Upper lobe of left lung (tissue), 6 donors: ENCODE measurements around the gene KRTDAP. TPM values are rescaled to one million over a fixed set of nuclear protein-coding genes. Genes with fewer than 3 reads are reported as not detected.
A peak's percentile ranks its signal among the peaks of the same experiment; 100 is the strongest.

Experiments used
- ATAC-seq, 2 donors: fragments of 200-7000 bp; cut with Tn5 transposase; one replicate each; pipeline ENCODE4 v1.9.1; 2022; ENCODE audit warnings: mild to moderate bottlenecking in 2 of 2, moderate library complexity in 2 of 2; ENCODE audit not compliant: low FRiP score in 2 of 2
- DNase-seq, 2 donors: peaks; one replicate each; pipeline ENCODE4 v3.0.0-alpha.2; 2019 to 2020
- H3K27ac ChIP-seq, 4 donors: fragments of 200-600 bp; sonication (generic); one replicate each; pipeline ENCODE4 v1.5.1; 2016 to 2019
- H3K27me3 ChIP-seq, 4 donors: fragments of 200-600 bp; sonication (generic); one replicate each; pipeline ENCODE4 v1.5.1; 2017 to 2019
- H3K36me3 ChIP-seq, 4 donors: fragments of 200-600 bp; sonication (generic); one replicate each; pipeline ENCODE4 v1.5.1; 2016 to 2019
- H3K4me1 ChIP-seq, 4 donors: fragments of 200-600 bp; sonication (generic); one replicate each; pipeline ENCODE4 v1.5.1; 2018 to 2019
- H3K4me3 ChIP-seq, 4 donors: fragments of 200-600 bp; sonication (generic); one replicate each; pipeline ENCODE4 v1.5.1; 2017 to 2019; ENCODE audit warnings: mild to moderate bottlenecking in 2 of 4, moderate library complexity in 1 of 4
- H3K9me3 ChIP-seq, 4 donors: fragments of 200-600 bp; sonication (generic); one replicate each; pipeline ENCODE4 v1.5.1; 2018 to 2019
- EP300 ChIP-seq, 4 donors: sonication (generic); formaldehyde crosslinking; IDR thresholded peaks; one replicate each; pipeline ENCODE4 v1.5.1; 2017; ENCODE audit warnings: antibody characterized with exemption in 4 of 4, control low read depth in 2 of 4
- POLR2A ChIP-seq, 4 donors: fragments of 450-650 bp; IDR thresholded peaks; one replicate each; pipeline ENCODE4 v1.5.1; 2016 to 2017; ENCODE audit warnings: antibody characterized with exemption in 4 of 4, mild to moderate bottlenecking in 2 of 4
- POLR2AphosphoS5 ChIP-seq, 2 donors: sonication (generic); formaldehyde crosslinking; IDR thresholded peaks; one replicate each; pipeline ENCODE4 v1.5.1; 2017; ENCODE audit warnings: antibody characterized with exemption in 2 of 2
- WGBS, 2 donors: methylation state at CpG; one replicate each; pipeline ENCODE4 v1.1.5; 2017 to 2018; 5-methylcytosine and 5-hydroxymethylcytosine counted together
- total RNA-seq, 6 donors: library from RNA; depleted of rRNA in 4 of 6; stranded (reverse); fragments of >200 nt in 4 of 6; gene quantifications; one replicate each; pipeline versions ENCODE4 v1.1.0 to v1.2.1, GENCODE V29; 2016 to 2021
- TF ChIP-seq, protein P1 (sequence below), 6 experiments: fragments of 450-650 bp in 4 of 6; fragments of 200-600 bp in 2 of 6; sonication (generic) in 2 of 6; IDR thresholded peaks; one replicate each; pipeline ENCODE4 v1.5.1; 2016 to 2019; ENCODE audit warnings: antibody characterized with exemption in 6 of 6
- donor health status: DM: no; HTN: no; CAD: no; lungs with moderate emphysema.
- donor health status: DM: no; HTN: yes; CAD: no; lungs with severe emphysema.

Gene KRTDAP
- total RNA-seq, 6 donors from 2014 or later, result 0.61 TPM; not detected in 5

DNA sequence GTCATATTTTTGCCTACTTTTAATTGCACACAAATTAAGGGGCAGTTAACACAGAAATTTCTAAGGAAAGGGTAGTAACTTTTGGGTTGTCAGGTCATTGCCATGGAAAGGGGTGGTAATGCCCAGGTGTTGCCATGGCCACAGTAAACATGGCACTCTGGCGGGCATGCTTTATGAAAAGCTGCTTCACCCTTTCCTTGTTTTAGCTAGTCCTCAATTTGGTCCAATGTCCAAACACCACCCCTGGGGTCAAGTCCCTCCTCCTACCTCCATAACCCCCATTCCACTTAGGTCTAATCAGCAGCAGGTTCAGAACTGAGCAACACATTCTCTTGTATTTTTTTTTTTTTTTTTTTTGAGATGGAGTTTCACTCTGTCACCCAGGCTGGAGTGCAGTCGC, 35.6 kb downstream of the KRTDAP start:
- Histone ChIP-seq H3K4me1 (peaks cover 16 to 22% (median 20%) of the 10 kb centered on the region in 4 donors), H3K27ac (no peak overlapping the region), H3K9me3 (no peaks in the 10 kb centered on the region), H3K27me3 (no peaks in the 10 kb centered on the region), H3K4me3 (no peak overlapping the region), H3K36me3 (no peaks in the 10 kb centered on the region)
- WGBS, 2 donors, result 93 to 100% methylated on average over 2 of the region's 2 CpGs
- TF ChIP-seq POLR2AphosphoS5 (IDR thresholded peaks at IDR 0.05) (no peak), EP300 (IDR thresholded peaks at IDR 0.05) (no peak), POLR2A (IDR thresholded peaks at IDR 0.05) (no peak)
- TF ChIP-seq, protein P1, sequence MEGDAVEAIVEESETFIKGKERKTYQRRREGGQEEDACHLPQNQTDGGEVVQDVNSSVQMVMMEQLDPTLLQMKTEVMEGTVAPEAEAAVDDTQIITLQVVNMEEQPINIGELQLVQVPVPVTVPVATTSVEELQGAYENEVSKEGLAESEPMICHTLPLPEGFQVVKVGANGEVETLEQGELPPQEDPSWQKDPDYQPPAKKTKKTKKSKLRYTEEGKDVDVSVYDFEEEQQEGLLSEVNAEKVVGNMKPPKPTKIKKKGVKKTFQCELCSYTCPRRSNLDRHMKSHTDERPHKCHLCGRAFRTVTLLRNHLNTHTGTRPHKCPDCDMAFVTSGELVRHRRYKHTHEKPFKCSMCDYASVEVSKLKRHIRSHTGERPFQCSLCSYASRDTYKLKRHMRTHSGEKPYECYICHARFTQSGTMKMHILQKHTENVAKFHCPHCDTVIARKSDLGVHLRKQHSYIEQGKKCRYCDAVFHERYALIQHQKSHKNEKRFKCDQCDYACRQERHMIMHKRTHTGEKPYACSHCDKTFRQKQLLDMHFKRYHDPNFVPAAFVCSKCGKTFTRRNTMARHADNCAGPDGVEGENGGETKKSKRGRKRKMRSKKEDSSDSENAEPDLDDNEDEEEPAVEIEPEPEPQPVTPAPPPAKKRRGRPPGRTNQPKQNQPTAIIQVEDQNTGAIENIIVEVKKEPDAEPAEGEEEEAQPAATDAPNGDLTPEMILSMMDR (IDR thresholded peaks at IDR 0.05), result no peak
- ATAC-seq (no peak), DNase-seq (no peak)

DNA sequence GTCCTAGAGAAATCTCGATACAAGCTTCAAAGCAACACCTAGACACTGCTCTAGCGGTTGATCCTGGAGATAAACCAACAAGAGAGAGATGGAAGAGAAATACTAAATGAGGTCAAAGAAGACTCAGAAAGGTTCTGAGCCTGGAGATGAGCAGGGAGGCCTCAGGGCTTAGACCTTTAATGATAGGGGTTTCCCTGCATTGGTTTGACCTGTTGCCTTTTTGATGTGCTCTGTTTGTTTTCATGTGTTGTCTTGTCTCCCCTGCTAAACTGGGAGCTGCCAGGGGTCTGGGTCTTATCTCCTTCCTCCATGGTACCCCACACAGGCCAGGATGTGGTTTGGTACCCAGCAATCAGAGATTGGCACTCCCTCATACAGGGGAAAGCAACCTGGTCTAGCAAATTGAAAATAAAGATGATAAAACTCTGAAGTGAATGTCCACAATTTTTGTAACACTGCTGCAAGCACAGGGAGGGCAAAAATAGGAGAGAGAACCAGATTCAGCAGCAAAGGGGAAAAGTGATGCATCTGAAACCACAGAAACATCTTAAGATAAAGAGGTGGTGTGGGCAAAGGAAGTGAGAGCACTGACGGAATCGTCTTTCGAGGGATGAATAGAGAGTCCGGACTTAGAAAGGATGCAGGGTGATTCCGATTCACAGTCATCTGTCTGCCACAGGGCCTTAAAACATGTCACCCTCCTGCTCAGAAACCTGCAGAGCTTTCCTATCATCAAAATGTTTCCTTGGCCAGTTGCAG, 38.7 kb downstream of the KRTDAP start:
- TF ChIP-seq, protein P1 (IDR thresholded peaks at IDR 0.05), result no peak
- no peak for TF ChIP-seq POLR2A (IDR thresholded peaks at IDR 0.05)
- TF ChIP-seq POLR2AphosphoS5 (IDR thresholded peaks at IDR 0.05), result no peak
- no peak for TF ChIP-seq EP300 (IDR thresholded peaks at IDR 0.05)
- H3K4me3 ChIP-seq, result no peak overlapping the region
- no peaks in the 10 kb centered on the region for H3K36me3 ChIP-seq
- ATAC-seq, result no peak
- DNase-seq, result no peak
- no peaks in the 10 kb centered on the region for H3K9me3 ChIP-seq
- WGBS, 2 donors, result 79% methylated on average over 7 of the region's 7 CpGs
- no peaks in the 10 kb centered on the region for H3K27me3 ChIP-seq
- H3K4me1 ChIP-seq, result peaks cover 14 to 35% (median 25%) of the 10 kb centered on the region in 4 donors
- H3K27ac ChIP-seq, result no peak overlapping the region

DNA sequence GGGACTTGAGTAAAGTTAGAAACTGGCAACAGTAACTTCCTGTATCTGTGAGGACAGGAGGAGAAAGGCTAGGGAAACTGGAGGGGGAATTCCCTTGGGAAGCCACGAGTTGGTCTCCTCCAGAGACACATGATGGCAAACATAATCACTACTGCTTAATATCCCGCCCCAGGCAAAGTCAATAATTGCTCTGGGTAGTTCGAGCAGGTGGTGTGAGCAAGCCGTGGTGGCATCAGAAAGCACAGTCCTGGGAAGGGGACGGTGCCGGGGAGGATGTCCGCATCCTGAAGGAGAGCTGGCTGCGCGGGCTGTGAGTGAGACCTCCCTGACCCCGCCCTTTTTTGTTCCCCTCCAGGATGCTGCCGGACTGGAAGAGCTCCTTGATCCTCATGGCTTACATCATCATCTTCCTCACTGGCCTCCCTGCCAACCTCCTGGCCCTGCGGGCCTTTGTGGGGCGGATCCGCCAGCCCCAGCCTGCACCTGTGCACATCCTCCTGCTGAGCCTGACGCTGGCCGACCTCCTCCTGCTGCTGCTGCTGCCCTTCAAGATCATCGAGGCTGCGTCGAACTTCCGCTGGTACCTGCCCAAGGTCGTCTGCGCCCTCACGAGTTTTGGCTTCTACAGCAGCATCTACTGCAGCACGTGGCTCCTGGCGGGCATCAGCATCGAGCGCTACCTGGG, 40.8 kb downstream of the KRTDAP start:
- 64 to 69% methylated on average over 22 to 24 of the region's 27 CpGs for WGBS, 2 donors
- DNase-seq, result peak; percentile 31 to 58
- ATAC-seq, result no peak
- H3K9me3 ChIP-seq, result no peaks in the 10 kb centered on the region
- TF ChIP-seq EP300 (IDR thresholded peaks at IDR 0.05) (no peak), POLR2AphosphoS5 (IDR thresholded peaks at IDR 0.05) (no peak), POLR2A (IDR thresholded peaks at IDR 0.05) (no peak)
- TF ChIP-seq, protein P1 (IDR thresholded peaks at IDR 0.05), result no peak
- H3K27ac ChIP-seq, result peak overlapping the region; percentile 56 to 79 (median 68)
- no peaks in the 10 kb centered on the region for H3K27me3 ChIP-seq
- H3K36me3 ChIP-seq, result no peaks in the 10 kb centered on the region
- H3K4me1 ChIP-seq, result peaks cover 18 to 44% (median 23%) of the 10 kb centered on the region in 4 donors
- peak overlapping the region in 2 of 4 donors; percentile 7 to 20 for H3K4me3 ChIP-seq

DNA sequence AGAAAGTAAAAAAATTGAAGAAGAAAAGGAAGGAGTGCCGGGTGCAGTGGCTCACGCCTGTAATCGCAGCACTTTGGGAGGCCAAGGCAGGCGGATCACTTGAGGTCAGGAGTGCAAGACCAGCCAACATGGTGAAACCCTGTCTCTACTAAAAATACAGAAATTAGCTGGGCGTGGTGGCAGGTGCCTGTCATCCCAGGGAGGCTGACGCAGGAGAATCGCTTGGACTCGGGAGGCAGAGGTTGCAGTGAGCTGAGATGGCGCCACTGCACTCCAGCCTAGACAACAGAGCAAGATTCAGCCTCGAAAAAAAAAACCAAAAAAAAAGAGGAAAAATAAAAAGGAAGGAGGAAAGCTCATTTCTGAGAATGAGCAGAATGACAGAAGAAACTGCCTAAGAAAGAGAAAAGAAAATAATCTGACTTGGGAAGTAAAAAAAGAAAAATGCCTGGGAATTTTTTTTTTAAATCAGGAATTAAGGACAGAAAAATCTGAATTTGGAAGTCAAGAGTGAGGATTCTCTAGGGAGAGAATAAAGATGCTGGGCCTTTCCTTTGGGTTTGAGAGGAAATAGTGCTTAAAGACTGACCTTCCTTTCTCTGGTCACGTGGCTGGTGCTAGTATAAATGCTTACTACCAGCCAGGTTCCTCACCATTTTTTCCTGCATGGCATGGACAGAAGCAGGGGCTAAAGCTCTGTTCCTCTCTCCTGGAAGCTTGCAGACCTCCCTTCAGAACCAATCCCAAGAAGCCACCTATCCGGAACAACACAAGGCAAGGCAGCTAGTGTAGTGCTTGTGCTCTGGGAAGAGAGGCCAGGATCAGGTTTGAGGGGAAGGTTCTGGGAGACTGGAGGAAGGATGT, 42.4 kb downstream of the KRTDAP start, which contains the start of gene FFAR2:
FFAR2 (plus strand) TSS at position 652 of the 864 bp plus-strand sequence. CDS start 1,458 bp downstream, outside the sequence.
- no peaks in the 10 kb centered on the region for H3K36me3 ChIP-seq
- 75 to 82% methylated on average over 12 of the region's 12 CpGs for WGBS, 2 donors
- H3K9me3 ChIP-seq, result no peaks in the 10 kb centered on the region
- DNase-seq (no peak), ATAC-seq (peak in 1 of 2 donors; percentile 34)
- H3K27ac ChIP-seq, result peak within 1 kb of the TSS; percentile 68 to 79 (median 76)
- H3K4me1 ChIP-seq, result peaks cover 18 to 44% (median 23%) of the 10 kb centered on the region in 4 donors
- H3K4me3 ChIP-seq, result peak within 1 kb of the TSS in 1 of 4 donors; percentile 20
- no peaks in the 10 kb centered on the region for H3K27me3 ChIP-seq
- TF ChIP-seq EP300 (IDR thresholded peaks at IDR 0.05) (no peak), POLR2A (IDR thresholded peaks at IDR 0.05) (no peak), POLR2AphosphoS5 (IDR thresholded peaks at IDR 0.05) (no peak)
- TF ChIP-seq, protein P1 (IDR thresholded peaks at IDR 0.05), result no peak
